UCSD-AML1 (cell line): ENCODE data around the gene GREB1.

Source experiments
- DNase-seq: peaks from one replicate; lab custom pipeline; 2025; ENCODE audit not compliant: unreplicated experiment; lab: John Stamatoyannopoulos, UW

GREB1 gene

DNA sequence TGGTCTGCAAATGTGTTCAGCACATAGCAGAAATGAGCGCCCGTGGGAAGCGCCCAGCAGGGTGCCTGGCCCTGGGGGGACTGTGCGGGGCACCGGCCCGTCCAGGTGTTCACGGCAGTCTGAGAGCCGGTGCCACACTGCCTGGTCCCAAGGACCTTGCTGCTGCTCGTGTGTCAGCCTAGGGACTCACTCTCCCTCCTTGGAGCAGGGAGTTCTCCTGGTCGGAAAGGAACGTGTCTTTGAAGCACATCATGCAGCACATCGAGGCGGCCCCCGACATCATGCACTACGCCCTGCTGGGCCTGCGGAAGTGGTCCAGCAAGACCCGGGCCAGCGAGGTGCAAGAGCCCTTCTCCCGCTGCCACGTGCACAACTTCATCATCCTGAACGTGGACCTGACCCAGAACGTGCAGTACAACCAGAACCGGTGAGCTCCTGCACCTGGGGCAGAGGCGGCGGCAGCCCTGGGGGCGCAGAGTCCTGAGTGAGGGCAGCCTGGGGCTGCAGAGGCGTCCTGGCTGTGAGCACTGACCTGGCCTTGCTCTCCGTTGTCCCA lies 100.2 kb downstream of the GREB1 start:
- no peak for DNase-seq

DNA sequence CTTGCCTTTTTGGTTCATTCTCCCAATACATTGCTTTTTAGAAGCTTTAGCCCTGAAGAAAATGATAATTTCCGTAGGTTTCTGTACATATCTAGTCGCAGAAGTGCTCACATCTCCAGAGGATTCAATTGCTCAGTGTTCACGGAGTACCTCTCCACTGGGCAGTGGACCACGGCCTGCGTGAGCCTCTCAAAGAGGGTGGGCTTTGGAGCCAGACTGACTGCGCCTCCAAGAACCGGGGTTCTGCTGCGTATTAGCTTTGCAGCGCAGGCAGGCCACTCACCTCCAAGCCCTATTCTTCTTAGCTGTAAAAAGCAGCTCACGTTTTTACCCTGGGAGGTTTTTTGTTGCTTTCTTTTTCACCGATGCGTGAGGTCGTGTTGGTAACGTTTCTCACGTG lies 100.7 kb downstream of the GREB1 start:
- no peak for DNase-seq

DNA sequence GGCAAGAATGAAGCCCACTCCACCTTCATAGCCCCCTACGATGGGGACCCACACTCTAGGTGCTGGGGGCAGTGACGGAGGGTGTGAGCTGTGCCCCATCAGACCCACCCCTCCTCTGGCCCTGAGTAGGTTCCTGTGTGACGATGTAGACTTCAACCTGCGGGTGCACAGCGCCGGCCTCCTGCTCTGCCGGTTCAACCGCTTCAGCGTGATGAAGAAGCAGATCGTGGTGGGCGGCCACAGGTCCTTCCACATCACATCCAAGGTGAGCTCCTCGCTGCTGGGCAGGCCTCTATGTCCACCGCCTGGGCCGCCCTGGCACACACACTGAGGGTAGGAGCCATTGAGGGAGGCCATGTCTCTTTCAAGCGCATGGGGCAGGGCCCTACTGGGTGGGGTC lies 101.3 kb downstream of the GREB1 start:
- no peak for DNase-seq

DNA sequence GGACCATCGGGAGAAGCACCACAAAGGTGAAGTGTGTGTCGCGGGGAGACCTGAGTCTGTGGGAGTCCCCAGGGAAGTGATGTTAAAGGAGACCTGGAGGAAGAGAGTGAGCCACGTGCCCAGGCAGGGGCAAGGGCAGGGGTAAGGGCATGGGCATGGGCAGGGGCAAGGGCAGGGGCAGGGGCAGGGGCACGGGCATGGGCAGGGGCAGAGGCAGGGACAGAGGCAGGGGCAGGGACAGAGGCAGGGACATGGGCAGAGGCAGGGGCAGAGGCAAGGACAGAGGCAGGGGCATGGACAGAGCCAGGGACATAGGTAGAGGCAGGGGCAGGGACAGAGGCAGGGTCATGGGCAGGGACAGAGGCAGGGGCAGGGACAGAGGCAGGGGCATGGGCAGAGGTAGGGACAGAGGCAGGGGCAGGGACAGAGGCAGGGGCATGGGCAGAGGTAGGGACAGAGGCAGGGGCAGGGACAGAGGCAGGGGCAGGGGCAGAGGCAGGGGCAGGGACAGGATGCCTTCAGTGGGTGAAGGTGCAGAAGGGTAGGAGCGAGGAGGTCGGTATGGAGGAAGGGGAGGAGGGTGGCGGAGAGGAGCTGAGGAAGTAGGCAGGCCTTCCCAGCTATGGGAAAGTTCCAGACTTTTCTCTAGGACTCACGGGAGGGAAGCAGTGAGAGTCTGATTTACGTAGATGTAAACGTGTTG lies 102.9 kb downstream of the GREB1 start:
- no peak for DNase-seq

DNA sequence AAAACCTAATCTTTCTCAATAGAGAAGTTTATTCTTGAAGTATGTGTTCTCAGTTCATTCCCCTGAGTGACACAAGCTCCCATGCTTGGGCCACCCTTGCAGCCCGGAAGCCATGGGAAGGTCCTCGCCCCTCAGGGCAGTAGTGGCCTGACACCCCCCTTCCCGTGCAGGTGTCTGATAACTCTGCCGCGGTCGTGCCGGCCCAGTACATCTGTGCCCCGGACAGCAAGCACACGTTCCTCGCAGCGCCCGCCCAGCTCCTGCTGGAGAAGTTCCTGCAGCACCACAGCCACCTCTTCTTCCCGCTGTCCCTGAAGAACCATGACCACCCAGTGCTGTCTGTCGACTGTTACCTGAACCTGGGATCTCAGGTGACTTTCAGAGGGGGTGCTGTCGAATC lies 103.7 kb downstream of the GREB1 start:
- no peak for DNase-seq

DNA sequence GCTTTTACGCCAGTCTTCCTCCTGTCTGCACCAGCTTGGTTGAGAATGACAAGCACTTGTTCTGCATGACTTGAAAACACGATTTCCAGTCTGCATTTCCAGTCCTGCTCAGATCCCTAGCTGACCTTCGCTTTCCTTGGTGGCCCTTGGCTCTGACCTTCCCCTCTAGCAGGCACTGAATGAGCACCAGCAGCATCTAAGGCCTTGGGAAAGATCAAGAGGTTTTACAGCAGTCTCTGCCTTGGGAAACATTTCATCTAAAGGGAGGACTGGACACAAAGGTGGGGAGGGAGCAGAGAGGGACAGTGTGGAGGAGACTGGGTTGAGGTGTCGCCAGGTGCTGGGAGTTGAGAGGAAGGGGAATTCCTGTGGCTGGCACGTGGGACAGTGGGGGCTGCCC lies 105.7 kb downstream of the GREB1 start:
- DNase-seq: no peak

DNA sequence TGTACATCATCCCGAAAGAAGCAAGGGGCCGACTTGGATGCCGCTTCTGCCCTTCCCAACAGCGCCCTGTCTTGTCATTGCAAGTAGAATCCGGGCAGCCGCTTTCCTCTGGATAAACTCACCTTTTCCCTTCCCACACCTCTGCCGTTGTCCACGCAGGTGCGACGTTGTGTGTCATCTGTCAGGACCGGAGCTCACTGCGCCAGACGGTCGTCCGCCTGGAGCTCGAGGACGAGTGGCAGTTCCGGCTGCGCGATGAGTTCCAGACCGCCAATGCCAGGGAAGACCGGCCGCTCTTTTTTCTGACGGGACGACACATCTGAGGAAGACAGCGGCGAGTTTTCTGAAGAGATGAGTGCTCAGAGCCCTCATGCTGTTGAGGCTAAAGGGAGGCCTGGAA lies 106.3 kb downstream of the GREB1 start:
- DNase-seq: no peak

DNA sequence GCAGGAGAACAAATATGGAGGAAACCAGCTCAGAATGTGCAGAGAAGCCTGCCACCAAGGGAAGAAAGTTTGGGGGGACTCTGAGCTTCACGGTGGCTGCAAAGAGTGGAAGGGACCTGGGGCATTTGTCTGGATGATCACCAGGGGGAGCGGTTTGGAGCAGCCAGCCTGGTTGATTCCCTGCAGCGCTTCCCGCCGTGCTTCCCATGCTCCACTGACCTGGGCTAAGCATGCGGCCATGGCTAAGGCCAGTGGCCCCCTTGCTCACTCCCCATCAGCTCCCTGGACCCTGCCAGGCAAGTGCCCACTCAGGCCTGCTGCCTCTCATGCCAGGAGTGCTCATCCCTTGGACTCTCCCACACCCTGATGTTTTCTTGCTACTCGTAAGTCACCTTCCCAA lies 109.1 kb downstream of the GREB1 start:
- DNase-seq: no peak

DNA sequence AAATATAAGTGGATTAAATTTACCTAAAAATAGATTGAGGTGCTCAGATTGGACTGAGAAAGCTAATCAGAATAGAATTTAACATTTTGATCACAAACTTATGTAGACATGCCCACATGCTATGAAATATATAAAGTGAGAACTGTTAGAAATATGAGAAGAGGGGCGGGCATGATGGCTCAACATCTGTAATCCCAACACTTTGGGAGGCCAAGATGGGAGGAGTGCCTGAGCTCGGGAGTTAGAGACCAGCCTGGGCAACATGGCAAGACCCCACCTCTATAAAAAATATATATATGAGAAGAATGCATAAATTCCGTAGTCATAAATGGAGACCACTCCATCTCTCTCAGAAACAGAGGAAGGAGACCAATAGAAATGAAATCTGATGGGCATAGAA lies 110.4 kb downstream of the GREB1 start:
- DNase-seq: no peak

DNA sequence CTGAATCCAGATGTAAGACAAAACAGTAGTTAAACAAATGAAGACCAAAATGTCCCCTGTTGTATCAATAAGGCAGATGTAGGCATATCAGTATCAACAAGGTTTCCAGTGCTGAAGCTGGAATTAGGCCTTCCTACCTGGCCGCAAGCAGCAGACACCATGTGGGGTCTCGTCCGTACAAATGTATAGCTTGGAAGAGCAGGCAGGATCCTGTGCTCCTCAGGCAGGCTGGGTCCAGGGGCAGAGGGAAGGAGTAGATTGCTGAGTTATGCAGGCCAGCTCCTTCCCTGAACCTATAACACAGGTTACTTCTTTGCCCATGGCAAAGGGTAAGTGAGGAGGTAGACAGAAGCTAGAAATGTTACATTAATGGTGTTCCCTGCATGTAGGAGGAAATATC lies 112.7 kb downstream of the GREB1 start:
- DNase-seq: no peak

DNA sequence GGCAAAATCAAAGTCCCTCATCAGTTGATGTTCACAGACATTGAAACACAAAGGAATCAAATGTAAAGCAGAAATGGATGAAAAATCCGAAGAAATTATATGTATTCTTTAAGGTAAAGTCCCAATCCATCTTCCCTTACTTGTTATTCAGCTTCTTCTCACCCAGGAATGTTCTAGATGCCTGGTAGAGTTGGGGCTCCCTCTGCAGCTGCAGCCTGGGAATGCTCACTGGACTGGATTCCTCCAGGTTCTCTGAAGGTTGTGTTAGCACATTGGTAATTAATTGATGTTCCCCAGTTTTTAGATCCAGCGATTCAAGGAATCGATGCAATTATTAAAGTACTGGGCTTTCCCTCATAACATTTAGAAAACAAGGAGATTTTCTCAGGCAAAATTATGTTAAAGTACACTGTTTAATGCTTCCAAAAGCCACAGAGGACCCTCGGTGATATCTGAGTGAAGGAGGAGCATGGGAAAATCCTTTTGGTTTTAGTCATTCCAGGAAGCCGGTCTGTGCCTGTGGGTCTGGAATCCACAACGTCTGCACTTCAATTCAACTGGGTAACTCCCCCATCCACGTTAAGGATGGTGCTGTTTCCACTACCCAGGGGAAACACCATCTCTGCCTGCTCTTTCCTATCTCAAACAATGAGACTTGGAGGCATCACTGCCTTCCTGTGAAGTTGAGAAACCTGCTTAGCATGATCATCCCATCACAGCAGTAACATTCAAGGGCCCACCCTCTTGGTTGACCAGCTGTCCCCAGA lies 114.2 kb downstream of the GREB1 start:
- no peak for DNase-seq

DNA sequence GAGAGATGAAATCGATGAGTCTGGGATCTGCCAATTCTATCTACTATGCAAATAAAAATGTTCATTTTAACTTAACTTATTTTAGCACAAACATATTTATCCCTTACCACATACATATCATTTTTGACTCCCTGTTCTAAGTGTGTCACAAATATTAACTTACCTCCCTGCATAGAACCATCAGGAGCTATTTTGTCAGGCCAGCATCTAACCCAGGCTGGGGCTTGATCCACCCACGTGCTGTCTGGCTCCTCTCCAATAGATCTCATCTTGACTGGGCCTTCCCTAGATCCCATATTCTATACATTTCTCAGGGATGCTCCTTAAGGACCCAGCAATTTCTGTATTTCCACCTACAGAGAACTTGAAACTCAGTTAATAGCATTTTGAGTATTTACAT lies 115.2 kb downstream of the GREB1 start:
- DNase-seq: no peak

DNA sequence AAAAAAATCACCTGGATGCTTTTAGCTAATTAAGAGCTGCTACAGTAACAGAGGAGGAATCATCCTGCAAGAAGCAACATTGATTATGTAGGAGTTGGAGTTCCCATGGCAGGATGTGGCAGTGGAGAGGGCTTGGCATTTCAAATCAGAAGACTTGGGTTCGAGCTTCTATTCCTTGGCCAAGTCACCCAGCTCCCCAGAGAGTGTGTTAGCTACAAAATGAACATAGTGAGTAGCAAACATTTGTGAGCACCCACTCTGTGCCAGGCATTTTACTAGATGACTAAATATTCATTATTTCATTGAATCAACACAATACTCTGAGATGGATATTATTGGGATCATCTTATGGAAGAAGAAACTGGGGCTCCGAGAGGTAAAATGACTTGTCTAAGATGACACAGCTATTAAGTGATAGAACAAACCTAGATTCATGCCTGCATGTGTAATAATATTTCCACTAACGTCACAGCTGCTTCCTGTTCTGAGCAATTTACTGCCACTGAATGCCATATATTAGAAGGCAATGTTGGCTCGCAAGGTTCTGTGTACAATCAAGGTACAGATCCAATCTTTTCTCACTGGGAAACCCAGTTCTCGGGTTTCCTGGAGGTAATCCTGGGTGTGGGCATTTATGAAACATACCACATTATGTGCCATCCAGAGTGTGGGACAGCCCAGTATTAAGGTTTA lies 118.2 kb downstream of the GREB1 start:
- no peak for DNase-seq

DNA sequence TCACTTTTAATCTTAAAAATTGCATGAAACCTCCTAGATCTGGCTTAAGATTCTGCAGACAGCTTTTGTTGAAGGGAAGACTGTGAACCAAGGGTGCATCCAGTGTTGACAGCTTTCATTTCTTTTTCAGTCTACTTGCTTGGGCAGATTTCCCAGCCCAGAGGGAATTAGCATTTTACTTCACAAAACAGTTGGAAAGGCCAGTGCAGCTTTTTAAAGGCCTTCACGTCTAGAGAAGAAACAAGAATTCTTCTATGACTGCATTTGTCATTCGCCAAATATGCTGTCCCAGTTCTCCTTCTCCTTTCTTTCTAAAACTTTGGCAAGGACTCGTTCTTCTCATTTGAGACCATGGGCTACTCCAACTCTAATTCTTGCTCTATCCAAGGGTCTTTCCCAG lies 118.7 kb downstream of the GREB1 start:
- DNase-seq: no peak

DNA sequence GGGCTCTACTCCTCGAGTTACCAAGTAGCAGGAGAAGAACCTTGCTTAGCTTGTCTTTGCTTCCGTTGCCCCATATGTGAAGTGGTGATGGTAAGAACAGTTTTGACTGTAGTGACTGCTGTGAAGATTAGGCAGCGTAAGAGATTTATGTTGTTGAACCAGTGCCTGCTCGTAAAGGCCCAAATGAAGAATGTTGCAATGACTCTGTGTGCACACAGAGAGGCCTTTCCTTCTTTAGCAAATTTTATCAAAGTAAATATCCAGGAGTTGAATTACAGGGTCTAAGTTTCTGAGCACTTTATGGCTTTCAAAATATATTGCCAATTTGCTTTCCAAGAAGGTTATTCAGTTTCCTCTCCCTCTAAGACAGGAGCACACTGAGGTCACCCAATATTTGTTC lies 121.7 kb downstream of the GREB1 start:
- DNase-seq: no peak

DNA sequence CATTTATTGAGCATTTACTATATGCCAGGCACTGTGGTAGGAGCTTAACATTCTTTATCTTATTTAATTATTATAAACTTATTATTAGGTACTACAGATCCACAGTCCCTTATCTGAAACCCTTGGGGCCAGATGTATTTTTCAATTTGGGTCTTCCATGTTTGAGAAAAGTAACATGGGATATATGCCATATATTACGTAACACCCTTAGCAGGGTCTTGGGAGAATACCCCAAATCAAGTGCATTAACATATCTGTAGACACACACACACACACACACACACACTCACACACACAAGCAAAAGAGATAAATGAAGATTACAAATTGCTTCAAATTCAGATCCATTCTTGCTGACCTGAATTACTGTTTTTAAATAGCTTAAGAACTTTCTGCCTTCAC lies 122.4 kb downstream of the GREB1 start:
- no peak for DNase-seq

DNA sequence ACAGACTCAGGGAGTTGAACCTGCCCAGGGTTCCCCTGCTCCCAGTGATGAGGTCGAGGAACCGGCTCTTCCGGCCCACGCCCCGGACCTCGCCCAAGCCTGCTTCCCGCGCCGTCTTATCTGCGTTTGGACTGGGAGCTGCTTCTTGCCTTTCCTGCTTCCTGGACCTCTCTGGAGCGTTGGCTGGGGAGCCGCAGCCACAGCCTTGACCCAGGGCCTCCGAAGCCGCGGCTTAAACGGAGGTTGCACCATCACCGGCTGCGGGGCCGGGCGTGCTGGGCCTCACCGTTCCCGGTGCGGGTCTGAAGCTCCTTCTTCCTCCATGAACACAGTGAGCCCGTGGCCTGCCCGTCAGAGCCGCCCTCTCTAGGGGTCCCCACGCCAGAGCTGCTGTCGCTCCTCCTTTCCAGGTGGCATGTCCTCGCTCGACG lies 122.8 kb downstream of the GREB1 start:
- no peak for DNase-seq

DNA sequence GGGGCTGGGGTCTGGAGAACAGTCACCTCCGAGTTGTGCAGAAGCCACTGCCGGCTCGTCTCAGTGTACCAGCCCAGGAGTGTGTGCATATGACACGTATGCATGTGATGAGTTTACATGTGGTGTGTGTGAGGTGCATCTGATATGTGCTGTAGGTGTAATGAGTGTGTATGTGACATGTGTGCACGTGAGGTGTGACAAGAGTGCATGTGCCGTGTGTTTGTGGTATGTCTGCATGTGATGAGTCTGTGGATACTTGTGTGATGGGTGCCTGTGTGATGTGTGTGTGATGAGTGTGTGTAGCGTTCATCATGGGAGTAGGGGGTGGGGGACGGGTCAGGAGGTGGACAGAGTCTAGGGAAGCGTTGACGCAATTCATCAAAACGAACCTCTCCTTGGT lies 123.3 kb downstream of the GREB1 start:
- DNase-seq: no peak

DNA sequence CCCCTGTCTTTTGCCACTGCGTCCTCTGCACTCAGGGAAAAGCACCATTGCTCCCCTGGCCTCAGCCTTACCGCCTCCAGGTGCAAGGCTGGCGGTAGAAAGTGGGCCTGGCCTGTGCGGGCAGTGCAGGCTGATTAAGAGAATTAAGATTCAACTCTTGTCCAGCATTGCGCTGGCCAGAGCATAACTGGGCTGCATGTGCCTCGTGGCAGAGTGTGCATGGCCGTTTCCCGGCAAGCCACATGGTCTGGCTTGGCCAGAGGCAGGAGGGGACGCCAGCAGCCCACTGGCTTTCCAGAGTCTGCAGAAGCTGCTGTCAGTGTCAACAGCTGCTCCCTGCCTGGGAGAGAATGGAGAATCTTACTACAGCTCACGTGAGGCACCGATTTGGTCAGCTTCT lies 123.8 kb downstream of the GREB1 start:
- no peak for DNase-seq

DNA sequence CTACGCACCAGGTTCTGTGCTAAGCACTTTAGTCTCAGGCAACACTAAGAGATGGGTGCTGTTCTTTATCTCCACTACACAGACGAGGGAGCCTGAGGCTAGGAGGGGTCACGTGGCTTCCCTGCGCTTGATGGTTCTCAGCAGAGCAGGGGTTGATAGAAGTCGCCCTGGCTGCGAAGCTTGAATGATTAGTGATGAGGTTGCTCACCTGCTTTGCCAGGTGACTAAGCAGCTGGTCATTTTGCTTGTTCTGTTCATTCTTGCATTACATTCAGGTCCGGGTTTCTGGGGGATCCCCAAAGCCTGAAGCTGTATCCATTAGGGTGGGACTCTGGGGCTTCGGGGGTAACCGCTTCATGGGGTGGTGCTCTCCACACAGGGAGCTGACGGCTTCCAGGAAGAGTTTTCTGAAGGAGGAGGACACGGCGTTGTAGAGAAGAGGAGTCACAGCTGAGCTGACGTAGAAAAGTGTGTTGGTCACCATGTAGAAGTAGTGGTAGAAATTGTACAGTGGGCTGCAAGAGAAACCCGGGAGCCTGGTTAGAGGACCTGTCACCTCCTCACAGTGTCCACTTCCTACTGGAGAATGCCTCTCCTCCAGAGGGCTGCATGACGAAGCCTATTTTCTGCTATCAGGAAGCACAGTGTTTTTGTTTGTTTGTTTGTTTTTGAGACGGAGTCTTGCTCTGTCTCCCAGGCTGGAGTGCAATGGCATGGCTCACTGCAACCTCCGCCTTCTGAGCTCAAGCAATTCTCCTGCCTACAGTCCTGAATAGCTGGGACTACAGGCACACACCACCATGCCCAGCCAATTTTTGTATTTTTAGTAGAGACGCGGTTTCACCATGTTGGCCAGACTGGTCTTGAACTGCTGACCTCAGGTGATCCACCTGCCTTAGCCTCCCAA lies 124.6 kb downstream of the GREB1 start:
- no peak for DNase-seq

DNA sequence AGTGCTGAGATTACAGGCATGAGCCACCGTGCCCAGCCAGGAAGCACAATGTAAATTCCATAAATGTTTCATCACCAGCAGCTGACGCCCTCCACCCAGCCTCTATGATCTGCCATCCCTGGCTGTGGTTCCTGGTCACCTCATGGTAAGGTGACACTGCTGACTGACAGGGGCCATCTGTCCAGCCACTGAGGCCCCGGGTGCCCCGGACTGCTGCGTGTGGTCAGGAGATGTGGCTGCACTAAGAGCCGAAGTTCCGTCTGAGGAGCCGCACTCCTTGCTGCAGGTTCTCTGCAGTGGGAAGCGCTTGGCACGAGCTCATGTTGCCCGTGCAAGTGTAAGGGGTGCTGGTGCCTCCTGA lies 125.2 kb downstream of the GREB1 start:
- DNase-seq: no peak
